Measurements from ENCODE around the gene SAFB2.

Gene SAFB2

GRCh38 chr19:5622465-5623396 is at the start of gene SAFB2, which contains the start of gene SAFB:
Gene SAFB2 (minus strand): TSS chr19:5622776. CDS start chr19:5622715, 61 bp downstream.
Gene SAFB (plus strand): TSS chr19:5623083. CDS start chr19:5623206, 123 bp downstream.
- peak; percentile 99 for DNase-seq (ENCODE audit: extremely low read depth in 1 of 2, low read depth in 1 of 2)

- DNase-seq (ENCODE audit: extremely low read depth in 1 of 2, low read depth in 1 of 2): no peak
These were observed 49.0 kb upstream of the SAFB2 start for GRCh38 chr19:5671600-5671999.

GRCh38 chr19:5669212-5669611 is 46.6 kb upstream of the SAFB2 start:
- no peak for DNase-seq (ENCODE audit: extremely low read depth in 1 of 2, low read depth in 1 of 2)

GRCh38 chr19:5667751-5668271 is 45.2 kb upstream of the SAFB2 start:
- DNase-seq (ENCODE audit: extremely low read depth in 1 of 2, low read depth in 1 of 2): no peak

GRCh38 chr19:5666921-5667610 is 44.5 kb upstream of the SAFB2 start:
- no peak for DNase-seq (ENCODE audit: extremely low read depth in 1 of 2, low read depth in 1 of 2)

GRCh38 chr19:5665781-5666513 is 43.4 kb upstream of the SAFB2 start:
- DNase-seq (ENCODE audit: extremely low read depth in 1 of 2, low read depth in 1 of 2): no peak

GRCh38 chr19:5664515-5664914 is 41.9 kb upstream of the SAFB2 start:
- DNase-seq (ENCODE audit: extremely low read depth in 1 of 2, low read depth in 1 of 2): no peak

- DNase-seq (ENCODE audit: extremely low read depth in 1 of 2, low read depth in 1 of 2): no peak
These were observed 41.3 kb upstream of the SAFB2 start for GRCh38 chr19:5663904-5664303.

- DNase-seq (ENCODE audit: extremely low read depth in 1 of 2, low read depth in 1 of 2): no peak
These were observed 38.9 kb upstream of the SAFB2 start for GRCh38 chr19:5661483-5661882.

GRCh38 chr19:5655412-5655811 is 32.8 kb upstream of the SAFB2 start:
- DNase-seq (ENCODE audit: extremely low read depth in 1 of 2, low read depth in 1 of 2): no peak

- DNase-seq (ENCODE audit: extremely low read depth in 1 of 2, low read depth in 1 of 2): no peak
These were observed 32.4 kb upstream of the SAFB2 start for GRCh38 chr19:5654931-5655330.

- DNase-seq (ENCODE audit: extremely low read depth in 1 of 2, low read depth in 1 of 2): no peak
These were observed 29.7 kb upstream of the SAFB2 start for GRCh38 chr19:5652261-5652660.

- DNase-seq (ENCODE audit: extremely low read depth in 1 of 2, low read depth in 1 of 2): no peak
These were observed 28.8 kb upstream of the SAFB2 start for GRCh38 chr19:5651361-5651760.

GRCh38 chr19:5648464-5648863 is 25.9 kb upstream of the SAFB2 start:
- DNase-seq (ENCODE audit: extremely low read depth in 1 of 2, low read depth in 1 of 2): no peak

- DNase-seq (ENCODE audit: extremely low read depth in 1 of 2, low read depth in 1 of 2): no peak
These were observed 24.1 kb upstream of the SAFB2 start for GRCh38 chr19:5646703-5647102.

GRCh38 chr19:5645409-5645808 is 22.8 kb upstream of the SAFB2 start:
- DNase-seq (ENCODE audit: extremely low read depth in 1 of 2, low read depth in 1 of 2): no peak

GRCh38 chr19:5644037-5644436 is 21.5 kb upstream of the SAFB2 start:
- DNase-seq (ENCODE audit: extremely low read depth in 1 of 2, low read depth in 1 of 2): no peak

- no peak for DNase-seq (ENCODE audit: extremely low read depth in 1 of 2, low read depth in 1 of 2)
These were observed 20.5 kb upstream of the SAFB2 start for GRCh38 chr19:5643060-5643459.

- no peak for DNase-seq (ENCODE audit: extremely low read depth in 1 of 2, low read depth in 1 of 2)
These were observed 19.6 kb upstream of the SAFB2 start for GRCh38 chr19:5642204-5642603.

GRCh38 chr19:5641171-5641570 is 18.6 kb upstream of the SAFB2 start:
- no peak for DNase-seq (ENCODE audit: extremely low read depth in 1 of 2, low read depth in 1 of 2)

- DNase-seq (ENCODE audit: extremely low read depth in 1 of 2, low read depth in 1 of 2): no peak
These were observed 15.4 kb upstream of the SAFB2 start for GRCh38 chr19:5637971-5638370.
